LNCAP (cell line): ENCODE data around the gene KIAA1328.

Source experiments
- CTCF ChIP-seq: fragments of 450-650 bp; IDR thresholded peaks from 2 replicates; pipeline ENCODE4 v1.5.1; 2017; ENCODE audit warnings: mild to moderate bottlenecking

The KIAA1328 gene

GRCh38 chr18:37055137-37055802, 226.3 kb downstream of the KIAA1328 start:
- no peak for TF ChIP-seq CTCF

GRCh38 chr18:37064187-37064586, 235.3 kb downstream of the KIAA1328 start:
- TF ChIP-seq CTCF, result no peak

GRCh38 chr18:37065254-37065653, 236.3 kb downstream of the KIAA1328 start:
- TF ChIP-seq CTCF, result no peak

- TF ChIP-seq CTCF, result no peak
Observed at GRCh38 chr18:37084912-37085311, 256.0 kb downstream of the KIAA1328 start.

- TF ChIP-seq CTCF, result no peak
Observed at GRCh38 chr18:37085362-37085761, 256.4 kb downstream of the KIAA1328 start.

GRCh38 chr18:37107748-37108522, 279.0 kb downstream of the KIAA1328 start:
- TF ChIP-seq CTCF, result no peak

GRCh38 chr18:37122877-37123276, 293.9 kb downstream of the KIAA1328 start:
- no peak for TF ChIP-seq CTCF
